T-cell (primary cell): ENCODE results near the gene CCNI. TPM values are rescaled to one million over a fixed set of nuclear protein-coding genes. Genes with fewer than 3 reads are reported as not detected.
A peak's percentile ranks its signal among the peaks of the same experiment; 100 is the strongest.

Source experiments
- ATAC-seq, 4 experiments: fragments of 200-7000 bp in 3 of 4; fragments of 150-1000 bp in 1 of 4; cut with Tn5 transposase; replicated peaks in 1 of 4; 1 replicate in 3 of 4; 2 replicates in 1 of 4; pipeline ENCODE4 v1.10.0; 2021; ENCODE audit warnings: moderate library complexity in 3 of 4, mild to moderate bottlenecking in 2 of 4, moderate number of reproducible peaks in 1 of 4
- CTCF ChIA-PET, 2 donors: fragments of 300-600 bp; sonication (Branson Sonifier 250); formaldehyde crosslinking; loops; one replicate each; lab custom pipeline; 2022; ENCODE audit warnings: antibody characterized with exemption in 2 of 2; lab: Charles Lee
- POLR2A ChIA-PET, 2 donors: fragments of 300-600 bp; sonication (Branson Sonifier 250); formaldehyde crosslinking; loops; one replicate each; lab custom pipeline; 2022; ENCODE audit warnings: antibody characterized with exemption in 2 of 2; lab: Charles Lee
- DNase-seq, 35 experiments: peaks; one replicate each; pipeline versions ENCODE4 v3.0.0 to v3.0.0-alpha.2; 2013 to 2023
- H3K27ac ChIP-seq: one replicate; pipeline ENCODE4 v1.5.1; 2013; ENCODE audit warnings: low read length
- H3K27me3 ChIP-seq, 2 experiments: replicated peaks in 1 of 2; 1 replicate in 1 of 2; 2 replicates in 1 of 2; pipeline versions ENCODE4 v1.6.1 to v1.7.0; 2013; ENCODE audit warnings: low read length in 1 of 2, mixed read lengths in 1 of 2; ENCODE audit not compliant: control insufficient read depth in 2 of 2, insufficient read depth in 2 of 2; ENCODE audit errors: extremely low read depth in 1 of 2
- H3K36me3 ChIP-seq, 2 donors: 1 replicate in 1 of 2; 2 replicates in 1 of 2; pipeline versions ENCODE4 v1.6.1 to v1.7.0; 2013; ENCODE audit warnings: low read length in 1 of 2; ENCODE audit not compliant: control insufficient read depth in 2 of 2, insufficient read depth in 1 of 2; ENCODE audit errors: extremely low read depth in 1 of 2
- H3K4me1 ChIP-seq, 2 experiments: 1 replicate in 1 of 2; 2 replicates in 1 of 2; pipeline versions ENCODE4 v1.6.1 to v1.7.0; 2013; ENCODE audit warnings: low read length in 2 of 2, mixed read lengths in 1 of 2; ENCODE audit not compliant: insufficient read depth in 2 of 2, control insufficient read depth in 1 of 2; ENCODE audit errors: extremely low read depth in 1 of 2
- H3K4me3 ChIP-seq, 2 donors: 1 replicate in 1 of 2; 2 replicates in 1 of 2; pipeline versions ENCODE4 v1.5.1 to v1.7.0; 2013; ENCODE audit warnings: mild to moderate bottlenecking in 2 of 2, low read length in 1 of 2, moderate library complexity in 1 of 2; ENCODE audit not compliant: control insufficient read depth in 1 of 2; ENCODE audit errors: extremely low read depth in 1 of 2
- H3K9me3 ChIP-seq: 2 replicates; pipeline ENCODE4 v1.7.0; 2013
- H3K27ac Mint-ChIP-seq, 2 donors: one replicate each; pipeline ENCODE4 v1.8.0; 2020 to 2021; ENCODE audit warnings: mild to moderate bottlenecking in 2 of 2, mixed read lengths in 2 of 2
- H3K27me3 Mint-ChIP-seq, 2 donors: one replicate each; pipeline ENCODE4 v1.8.0; 2021 to 2022; ENCODE audit warnings: mixed read lengths in 2 of 2
- H3K36me3 Mint-ChIP-seq: one replicate; pipeline ENCODE4 v1.8.0; 2021; ENCODE audit warnings: mixed read lengths
- H3K4me1 Mint-ChIP-seq, 3 donors: one replicate each; pipeline ENCODE4 v1.8.0; 2020 to 2022; ENCODE audit warnings: mixed read lengths in 3 of 3, mild to moderate bottlenecking in 1 of 3
- H3K4me3 Mint-ChIP-seq, 3 donors: one replicate each; pipeline ENCODE4 v1.8.0; 2020 to 2022; ENCODE audit warnings: mild to moderate bottlenecking in 3 of 3, mixed read lengths in 3 of 3, moderate library complexity in 3 of 3
- H3K9me3 Mint-ChIP-seq, 3 donors: one replicate each; pipeline ENCODE4 v1.8.0; 2020 to 2022; ENCODE audit warnings: mixed read lengths in 3 of 3
- WGBS: methylation state at CpG from one replicate; pipeline ENCODE4 v1.1.5; 2013; ENCODE audit warnings: missing lambda C conversion rate; ENCODE audit not compliant: insufficient coverage; 5-methylcytosine and 5-hydroxymethylcytosine counted together
- total RNA-seq, 35 experiments: library from RNA in 6 of 35; stranded (reverse) in 6 of 35; fragments of 120-200 nt in 1 of 35; gene quantifications; one replicate each; pipeline versions ENCODE4 v1.2.1 to v1.2.4 and lab custom pipeline; 2013 to 2026

Gene CCNI
- total RNA-seq, 5 donors from 2014 or later (not counting 1 experiment from before 2014, with no cell fraction given) = 229 to 359 (median 256) TPM

DNA sequence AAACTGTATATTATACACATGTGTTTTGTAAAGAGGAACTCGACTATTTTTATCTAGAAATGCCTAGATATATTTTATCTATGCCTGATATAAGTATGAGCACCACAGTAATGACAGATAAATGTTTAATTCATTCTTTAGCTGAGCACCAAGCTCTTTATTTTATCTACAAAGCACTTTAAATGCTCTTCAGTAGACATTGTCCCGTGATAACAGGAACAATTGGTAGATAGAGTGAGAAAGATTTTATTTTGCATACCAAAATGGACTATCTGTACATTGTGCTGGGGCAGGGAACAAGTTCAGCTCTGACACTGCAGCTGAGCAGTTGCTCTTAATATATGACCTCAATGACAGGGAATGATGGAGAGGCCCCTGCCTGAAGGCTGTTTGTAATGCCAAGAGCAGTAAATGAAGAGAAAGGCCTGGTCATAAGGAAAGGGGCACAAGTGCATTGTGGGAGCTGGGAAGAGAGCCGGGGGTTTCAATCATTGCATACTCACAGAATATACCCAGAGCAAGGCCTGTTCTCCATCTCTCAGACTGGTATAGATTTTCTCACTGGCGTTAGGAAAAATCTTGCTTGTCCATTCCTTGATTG, 68.9 kb downstream of the CCNI start:
- DNase-seq = no peak
- H3K4me3 ChIP-seq = no peak overlapping the region
- 100% methylated on average over 1 of the region's 4 CpGs for WGBS

DNA sequence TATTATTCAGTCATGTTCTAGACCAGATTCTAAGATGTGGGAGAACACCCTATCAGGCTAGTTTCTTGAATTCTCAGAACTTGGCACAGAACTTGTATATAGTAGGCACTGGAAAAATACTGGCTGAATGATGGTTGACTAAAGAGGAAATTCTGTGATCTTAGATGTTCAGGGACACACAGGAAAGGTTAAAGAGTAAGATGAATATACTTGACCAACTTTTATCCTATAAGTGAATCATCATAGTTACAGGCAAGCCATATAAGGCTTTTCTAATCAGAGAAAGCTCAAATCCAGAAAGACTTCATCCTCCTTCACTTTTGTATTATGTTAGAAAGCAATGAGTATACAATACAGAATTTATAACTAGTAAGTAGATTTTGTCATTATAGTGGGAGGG, 72.4 kb downstream of the CCNI start:
- H3K4me3 ChIP-seq = no peak overlapping the region
- no peaks in the 10 kb centered on the region for H3K9me3 ChIP-seq
- H3K27me3 ChIP-seq = no peaks in the 10 kb centered on the region
- Mint-ChIP-seq H3K27ac (no peak overlapping the region), H3K27me3 (no peaks in the 10 kb centered on the region), H3K4me3 (no peak overlapping the region), H3K36me3 (peaks cover 26% of the 10 kb centered on the region), H3K4me1 (peaks cover 39 to 47% (median 41%) of the 10 kb centered on the region in 3 donors), H3K9me3 (no peaks in the 10 kb centered on the region)
- ChIA-PET CTCF (interaction anchor here in 1 of 2 donors (1.0 kb wide), 1 partner anchor 20 kb away, joined by 4 read pairs; no protein-coding TSS in a partner anchor), POLR2A (no interaction called here)
- ATAC-seq (no peak), DNase-seq (no peak)
- peaks cover 15 to 34% of the 10 kb centered on the region in 2 experiments for H3K4me1 ChIP-seq
- no peak overlapping the region for H3K27ac ChIP-seq
- H3K36me3 ChIP-seq = no peaks in the 10 kb centered on the region

More for the DNA sequence above, 68.9 kb downstream of the CCNI start:
- Histone ChIP-seq H3K27me3 (no peaks in the 10 kb centered on the region), H3K27ac (peak overlapping the region; percentile 18), H3K9me3 (no peaks in the 10 kb centered on the region), H3K4me1 (peaks cover 31 to 53% of the 10 kb centered on the region in 2 experiments), H3K36me3 (no peaks in the 10 kb centered on the region)
- CTCF ChIA-PET = interaction anchor here (0.5 to 1.6 kb wide), 4 partner anchors 12 to 386 kb away, joined by 3 to 4 read pairs (median 3); no protein-coding TSS in a partner anchor
- peaks cover 12% of the 10 kb centered on the region for H3K36me3 Mint-ChIP-seq
- POLR2A ChIA-PET = interaction anchor here in 1 of 2 donors (0.8 to 1.2 kb wide), 2 partner anchors 50 to 56 kb away, joined by 4 to 10 read pairs; no protein-coding TSS in a partner anchor
- peak overlapping the region in 1 of 3 donors; percentile 65 for H3K4me3 Mint-ChIP-seq
- no peaks in the 10 kb centered on the region for H3K27me3 Mint-ChIP-seq
- peak in 2 of 4 experiments; percentile 10 to 25 for ATAC-seq
- H3K27ac Mint-ChIP-seq = peak overlapping the region; percentile 95 to 96
- no peaks in the 10 kb centered on the region for H3K9me3 Mint-ChIP-seq
- H3K4me1 Mint-ChIP-seq = peaks cover 69 to 72% (median 70%) of the 10 kb centered on the region in 3 donors

DNA sequence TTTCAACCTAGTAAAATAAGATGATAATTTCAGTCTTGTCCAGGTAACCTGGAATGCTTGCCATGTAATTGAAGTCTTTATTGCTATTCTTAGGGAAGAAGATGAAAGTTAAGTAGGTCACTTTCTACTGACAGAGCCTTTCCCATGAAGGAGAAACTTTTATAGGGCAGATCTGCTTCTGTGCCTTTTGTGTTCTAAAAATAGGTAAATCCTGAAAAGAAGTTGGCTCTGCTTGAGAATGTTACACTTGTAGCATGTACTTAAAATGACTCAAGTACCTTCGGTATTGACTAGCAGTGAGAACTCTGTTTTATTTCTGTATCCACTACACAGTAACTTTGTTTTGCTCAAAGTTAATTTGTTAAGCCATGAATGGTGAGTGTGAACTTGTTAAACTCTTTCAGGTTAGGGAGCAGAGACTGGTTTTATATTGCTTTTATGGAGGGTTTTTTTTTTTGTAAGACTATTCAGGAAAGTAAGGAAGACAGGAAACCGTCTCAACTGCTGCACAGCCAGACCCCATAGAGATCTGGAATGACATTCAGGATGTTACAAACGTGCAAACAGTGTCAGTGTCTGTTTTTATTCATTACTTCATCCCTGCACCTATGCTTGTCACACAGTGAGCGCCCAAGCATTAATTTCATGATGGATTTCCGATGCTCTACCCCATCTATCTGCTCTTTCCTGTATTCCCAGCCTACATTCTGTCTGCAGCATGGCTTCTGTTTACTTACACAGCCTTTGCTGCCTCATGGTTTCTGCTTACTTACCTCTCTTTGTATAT, 73.3 kb downstream of the CCNI start:
- CTCF ChIA-PET = no interaction called here
- H3K4me1 Mint-ChIP-seq = peaks cover 30 to 39% (median 32%) of the 10 kb centered on the region in 3 donors
- POLR2A ChIA-PET = no interaction called here
- peaks cover 8 to 26% of the 10 kb centered on the region in 2 experiments for H3K4me1 ChIP-seq
- ATAC-seq (no peak), DNase-seq (no peak)
- H3K4me3 ChIP-seq = no peak overlapping the region
- H3K9me3 Mint-ChIP-seq = no peaks in the 10 kb centered on the region
- peaks cover 0 to 4% of the 10 kb centered on the region in 2 donors for H3K36me3 ChIP-seq
- H3K4me3 Mint-ChIP-seq = no peak overlapping the region
- no peaks in the 10 kb centered on the region for H3K27me3 ChIP-seq
- 89% methylated on average over 3 of the region's 5 CpGs for WGBS
- no peaks in the 10 kb centered on the region for H3K9me3 ChIP-seq
- H3K27me3 Mint-ChIP-seq = no peaks in the 10 kb centered on the region
- H3K27ac Mint-ChIP-seq = peak overlapping the region in 1 of 2 donors; percentile 29
- H3K36me3 Mint-ChIP-seq = peaks cover 30% of the 10 kb centered on the region
- no peak overlapping the region for H3K27ac ChIP-seq

DNA sequence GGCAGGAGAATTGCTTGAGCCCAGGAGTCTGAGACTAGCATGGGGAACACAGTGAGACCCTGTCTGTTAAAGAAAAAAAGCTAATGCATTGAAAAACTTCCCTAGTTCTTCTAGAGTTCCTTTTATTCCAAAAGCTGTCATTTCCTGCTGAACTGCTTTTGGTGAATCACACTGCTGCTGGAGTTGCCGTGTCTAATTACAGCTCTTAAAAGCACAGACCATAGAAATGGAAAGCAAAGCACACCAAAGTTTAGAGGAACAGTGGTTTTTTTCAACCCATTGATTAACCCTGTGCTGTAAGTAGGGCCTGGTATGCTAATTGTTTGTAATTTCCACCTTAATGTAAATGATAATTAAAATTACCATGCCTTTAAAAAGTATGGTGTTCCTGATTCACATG, 73.9 kb downstream of the CCNI start:
- Histone ChIP-seq H3K9me3 (no peaks in the 10 kb centered on the region), H3K4me3 (no peak overlapping the region), H3K4me1 (peaks cover 2 to 22% of the 10 kb centered on the region in 2 experiments), H3K27ac (no peak overlapping the region), H3K27me3 (no peaks in the 10 kb centered on the region), H3K36me3 (peaks cover 0 to 7% of the 10 kb centered on the region in 2 donors)
- DNase-seq (no peak), ATAC-seq (no peak)
- no peak overlapping the region for H3K4me3 Mint-ChIP-seq
- no peaks in the 10 kb centered on the region for H3K9me3 Mint-ChIP-seq
- ChIA-PET CTCF (interaction anchor here in 1 of 2 donors (0.6 kb wide), 1 partner anchor 11 kb away, joined by 3 read pairs; no protein-coding TSS in a partner anchor), POLR2A (no interaction called here)
- peaks cover 36% of the 10 kb centered on the region for H3K36me3 Mint-ChIP-seq
- peak overlapping the region in 1 of 2 donors; percentile 11 for H3K27ac Mint-ChIP-seq
- 100% methylated on average over 1 of the region's 1 CpG for WGBS
- peaks cover 24 to 36% (median 26%) of the 10 kb centered on the region in 3 donors for H3K4me1 Mint-ChIP-seq
- no peaks in the 10 kb centered on the region for H3K27me3 Mint-ChIP-seq

DNA sequence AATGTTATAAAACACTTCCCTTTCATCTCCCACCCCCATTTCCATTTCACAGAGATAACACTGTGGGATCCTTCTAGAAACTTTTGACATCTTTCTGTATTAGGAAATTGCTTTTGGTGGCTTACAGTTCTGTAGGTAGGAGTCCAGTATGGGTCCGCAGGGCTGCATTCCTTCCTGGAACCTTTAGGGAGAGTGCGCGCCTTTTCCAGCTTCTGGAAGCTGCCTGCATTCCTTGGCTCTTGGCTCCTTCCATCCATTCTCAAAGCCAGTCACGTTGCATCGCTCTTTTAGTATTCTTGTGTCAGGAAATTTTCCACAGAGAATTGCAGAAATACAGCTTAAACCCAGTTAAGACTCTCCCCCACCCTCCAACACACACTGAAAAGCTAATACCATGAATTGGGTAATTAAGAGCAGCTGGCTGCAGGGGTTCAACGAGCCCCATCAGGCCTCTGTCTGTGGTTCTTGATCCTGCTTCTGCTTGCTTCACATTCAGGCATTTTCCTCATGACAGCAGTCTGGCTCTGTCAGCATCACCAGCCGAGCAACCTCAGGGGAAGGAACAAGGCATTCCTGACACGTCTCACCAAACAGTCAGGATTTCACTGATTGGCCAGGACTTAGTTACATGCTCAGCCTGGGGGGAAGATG, 77.4 kb downstream of the CCNI start:
- CTCF ChIA-PET = no interaction called here
- H3K36me3 Mint-ChIP-seq = peaks cover 45% of the 10 kb centered on the region
- WGBS = 93% methylated on average over 3 of the region's 8 CpGs
- no peak overlapping the region for H3K4me3 ChIP-seq
- H3K36me3 ChIP-seq = peaks cover 0 to 7% of the 10 kb centered on the region in 2 donors
- no peaks in the 10 kb centered on the region for H3K9me3 ChIP-seq
- peaks cover 19 to 39% of the 10 kb centered on the region in 2 experiments for H3K4me1 ChIP-seq
- DNase-seq = no peak
- no peak for ATAC-seq
- H3K4me1 Mint-ChIP-seq = peaks cover 33 to 43% (median 35%) of the 10 kb centered on the region in 3 donors
- H3K9me3 Mint-ChIP-seq = no peaks in the 10 kb centered on the region
- H3K4me3 Mint-ChIP-seq = no peak overlapping the region
- H3K27ac Mint-ChIP-seq = no peak overlapping the region
- H3K27me3 Mint-ChIP-seq = no peaks in the 10 kb centered on the region
- POLR2A ChIA-PET = no interaction called here
- no peak overlapping the region for H3K27ac ChIP-seq
- H3K27me3 ChIP-seq = no peaks in the 10 kb centered on the region

DNA sequence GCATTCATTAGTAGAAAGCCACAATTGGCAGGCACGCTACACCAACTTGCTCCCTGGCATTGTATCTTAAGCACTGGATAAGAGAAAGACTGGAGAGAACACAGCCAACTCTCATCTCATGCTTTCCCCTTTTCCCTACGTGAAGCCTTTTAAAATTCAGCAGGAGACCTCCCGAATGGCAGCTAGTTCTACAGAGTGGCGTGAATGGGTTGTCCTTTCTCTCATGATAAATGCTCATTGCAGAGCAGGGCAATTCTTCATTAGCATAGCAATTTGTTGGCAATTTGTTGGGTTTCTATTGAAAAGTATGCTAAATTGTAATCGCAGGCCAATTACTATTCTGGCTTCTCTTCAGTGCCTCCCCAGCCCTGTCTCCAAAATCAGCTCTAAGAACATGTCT, 78.3 kb downstream of the CCNI start:
- Mint-ChIP-seq H3K9me3 (no peaks in the 10 kb centered on the region), H3K27me3 (no peaks in the 10 kb centered on the region), H3K4me3 (no peak overlapping the region), H3K36me3 (peaks cover 42% of the 10 kb centered on the region), H3K27ac (no peak overlapping the region), H3K4me1 (peaks cover 34 to 45% (median 35%) of the 10 kb centered on the region in 3 donors)
- Histone ChIP-seq H3K27ac (no peak overlapping the region), H3K4me3 (no peak overlapping the region), H3K27me3 (no peaks in the 10 kb centered on the region), H3K4me1 (peaks cover 27 to 39% of the 10 kb centered on the region in 2 experiments), H3K9me3 (no peaks in the 10 kb centered on the region), H3K36me3 (peaks cover 0 to 7% of the 10 kb centered on the region in 2 donors)
- ChIA-PET POLR2A (no interaction called here), CTCF (no interaction called here)
- WGBS = 95% methylated on average over 3 of the region's 5 CpGs
- DNase-seq (no peak), ATAC-seq (no peak)
